Stimulated activated CD8-positive, alpha-beta memory T cell treated with anti-CD3 and anti-CD28 coated beads, Interleukin-7, amount 100 ng/mL, for 4 hours (primary cell): ENCODE data around the gene AGAP1.

Source experiments
- DNase-seq, 2 donors: peaks; one replicate each; pipeline ENCODE4 v3.0.0-alpha.2; 2020; ENCODE audit warnings: low read depth in 2 of 2

Gene AGAP1

GRCh38 chr2:235806986-235807750 is 313.3 kb downstream of the AGAP1 start:
- no peak for DNase-seq

- DNase-seq, result no peak
These were observed 314.5 kb downstream of the AGAP1 start for GRCh38 chr2:235808366-235808765.

GRCh38 chr2:235810252-235810651 is 316.4 kb downstream of the AGAP1 start:
- no peak for DNase-seq

GRCh38 chr2:235810846-235811245 is 317.0 kb downstream of the AGAP1 start:
- no peak for DNase-seq

GRCh38 chr2:235811446-235812184 is 317.8 kb downstream of the AGAP1 start:
- DNase-seq, result no peak

GRCh38 chr2:235812185-235812665 is 318.4 kb downstream of the AGAP1 start:
- DNase-seq, result no peak

- DNase-seq, result no peak
These were observed 319.6 kb downstream of the AGAP1 start for GRCh38 chr2:235813398-235813797.

- DNase-seq, result no peak
These were observed 326.7 kb downstream of the AGAP1 start for GRCh38 chr2:235820571-235820970.

- no peak for DNase-seq
These were observed 330.5 kb downstream of the AGAP1 start for GRCh38 chr2:235824331-235824730.

GRCh38 chr2:235825946-235826345 is 332.1 kb downstream of the AGAP1 start:
- no peak for DNase-seq

GRCh38 chr2:235826826-235827225 is 333.0 kb downstream of the AGAP1 start:
- no peak for DNase-seq

GRCh38 chr2:235827585-235827992 is 333.7 kb downstream of the AGAP1 start:
- no peak for DNase-seq

- no peak for DNase-seq
These were observed 335.9 kb downstream of the AGAP1 start for GRCh38 chr2:235829726-235830125.

- no peak for DNase-seq
These were observed 337.9 kb downstream of the AGAP1 start for GRCh38 chr2:235831755-235832154.

- no peak for DNase-seq
These were observed 339.1 kb downstream of the AGAP1 start for GRCh38 chr2:235832941-235833340.

- no peak for DNase-seq
These were observed 340.3 kb downstream of the AGAP1 start for GRCh38 chr2:235833971-235834620.

- no peak for DNase-seq
These were observed 340.9 kb downstream of the AGAP1 start for GRCh38 chr2:235834781-235835180.

GRCh38 chr2:235835810-235836209 is 342.0 kb downstream of the AGAP1 start:
- no peak for DNase-seq

GRCh38 chr2:235836491-235836911 is 342.7 kb downstream of the AGAP1 start:
- no peak for DNase-seq

- no peak for DNase-seq
These were observed 345.4 kb downstream of the AGAP1 start for GRCh38 chr2:235839226-235839625.

- no peak for DNase-seq
These were observed 346.1 kb downstream of the AGAP1 start for GRCh38 chr2:235839974-235840373.

GRCh38 chr2:235841863-235842262 is 348.0 kb downstream of the AGAP1 start:
- DNase-seq, result no peak

GRCh38 chr2:235842941-235843340 is 349.1 kb downstream of the AGAP1 start:
- DNase-seq, result no peak
